SK-N-DZ (cell line): ENCODE measurements around the gene APBA2.

Experiments used
- DNase-seq: peaks from one replicate; pipeline ENCODE4 v3.0.0-alpha.2; 2015; ENCODE audit warnings: low spot score

APBA2 gene

GRCh38 chr15:28895566-28895965 is 9.8 kb downstream of the APBA2 start:
- no peak for DNase-seq

- DNase-seq = no peak
These were observed 11.2 kb downstream of the APBA2 start for GRCh38 chr15:28896951-28897350.

GRCh38 chr15:28897861-28898585 is 12.2 kb downstream of the APBA2 start:
- no peak for DNase-seq

- DNase-seq = no peak
These were observed 13.4 kb downstream of the APBA2 start for GRCh38 chr15:28899061-28899738.

GRCh38 chr15:28900041-28900891 is 14.5 kb downstream of the APBA2 start:
- DNase-seq = no peak

GRCh38 chr15:28900892-28901586 is 15.3 kb downstream of the APBA2 start:
- DNase-seq = no peak

- no peak for DNase-seq
These were observed 15.8 kb downstream of the APBA2 start for GRCh38 chr15:28901587-28901980.

- no peak for DNase-seq
These were observed 16.4 kb downstream of the APBA2 start for GRCh38 chr15:28901987-28902745.

- no peak for DNase-seq
These were observed 17.1 kb downstream of the APBA2 start for GRCh38 chr15:28902856-28903255.

- DNase-seq = no peak
These were observed 17.8 kb downstream of the APBA2 start for GRCh38 chr15:28903555-28903954.

GRCh38 chr15:28904003-28904402 is 18.2 kb downstream of the APBA2 start:
- DNase-seq = no peak

GRCh38 chr15:28904541-28905315 is 19.0 kb downstream of the APBA2 start:
- no peak for DNase-seq

GRCh38 chr15:28907338-28907960 is 21.7 kb downstream of the APBA2 start:
- DNase-seq = no peak

GRCh38 chr15:28909958-28910500 is 24.3 kb downstream of the APBA2 start:
- no peak for DNase-seq

GRCh38 chr15:28911310-28911931 is 25.6 kb downstream of the APBA2 start:
- peak; percentile 52 for DNase-seq

GRCh38 chr15:28912422-28912821 is 26.6 kb downstream of the APBA2 start:
- DNase-seq = peak; percentile 79

- DNase-seq = no peak
These were observed 27.5 kb downstream of the APBA2 start for GRCh38 chr15:28913171-28913765.

GRCh38 chr15:28914046-28914445 is 28.3 kb downstream of the APBA2 start:
- no peak for DNase-seq
